Neuronal stem cell (in vitro differentiated cells): ENCODE data around the gene SLC9A4.

Source experiments
- DNase-seq: peaks from one replicate; pipeline ENCODE4 v3.0.0-alpha.2; 2013; ENCODE audit warnings: low spot score
- H2AFZ ChIP-seq: one replicate; pipeline ENCODE4 v1.6.1; 2013; ENCODE audit warnings: mild to moderate bottlenecking, low read length, inconsistent platforms
- H2AK5ac ChIP-seq: 2 replicates; pipeline ENCODE4 v1.6.1; 2013; ENCODE audit warnings: low read depth, mild to moderate bottlenecking, inconsistent platforms, low read length, moderate library complexity, mixed read lengths
- H2BK120ac ChIP-seq: 2 replicates; pipeline ENCODE4 v1.6.1; 2013; ENCODE audit warnings: low read depth, mild to moderate bottlenecking, inconsistent platforms, low read length, moderate library complexity, mixed read lengths
- H2BK12ac ChIP-seq: one replicate; pipeline ENCODE4 v1.6.1; 2013; ENCODE audit warnings: low read length, inconsistent platforms
- H2BK15ac ChIP-seq: 2 replicates; pipeline ENCODE4 v1.6.1; 2013; ENCODE audit warnings: mild to moderate bottlenecking, low read length, inconsistent platforms, mixed read lengths
- H2BK5ac ChIP-seq: one replicate; pipeline ENCODE4 v1.6.1; 2013; ENCODE audit warnings: inconsistent platforms, mild to moderate bottlenecking, low read length, moderate library complexity
- H3K14ac ChIP-seq: one replicate; pipeline ENCODE4 v1.6.1; 2013; ENCODE audit warnings: low read length, inconsistent platforms
- H3K18ac ChIP-seq: 2 replicates; pipeline ENCODE4 v1.6.1; 2013; ENCODE audit warnings: low read length, inconsistent platforms
- H3K23ac ChIP-seq: 2 replicates; pipeline ENCODE4 v1.6.1; 2013; ENCODE audit warnings: low read depth, mild to moderate bottlenecking, mixed read lengths, low read length, inconsistent platforms; ENCODE audit not compliant: poor library complexity
- H3K27ac ChIP-seq: replicated peaks from 3 replicates; pipeline ENCODE4 v1.5.1; 2013; ENCODE audit warnings: low read length, inconsistent platforms
- H3K27me3 ChIP-seq, 3 experiments: 2 replicates each; pipeline ENCODE4 v1.6.1; 2013; ENCODE audit warnings: low read length in 3 of 3, mild to moderate bottlenecking in 2 of 3, inconsistent platforms in 1 of 3, low read depth in 1 of 3, mixed read lengths in 1 of 3, moderate library complexity in 1 of 3; ENCODE audit not compliant: control insufficient read depth in 3 of 3, insufficient read depth in 3 of 3
- H3K36me3 ChIP-seq, 2 donors: replicated peaks in 1 of 2; 2 replicates each; pipeline ENCODE4 v1.6.1; 2013; ENCODE audit warnings: low read length in 2 of 2; ENCODE audit not compliant: control insufficient read depth in 2 of 2, insufficient read depth in 2 of 2
- H3K4ac ChIP-seq: 2 replicates; pipeline ENCODE4 v1.6.1; 2013; ENCODE audit warnings: inconsistent platforms, mild to moderate bottlenecking, low read length, moderate library complexity
- H3K4me1 ChIP-seq, 2 donors: 1 replicate in 1 of 2; 2 replicates in 1 of 2; pipeline ENCODE4 v1.6.1; 2013; ENCODE audit warnings: low read length in 2 of 2, low read depth in 1 of 2; ENCODE audit not compliant: control insufficient read depth in 2 of 2, insufficient read depth in 1 of 2
- H3K4me2 ChIP-seq: one replicate; pipeline ENCODE4 v1.6.1; 2013; ENCODE audit warnings: mild to moderate bottlenecking, low read length, inconsistent platforms; ENCODE audit not compliant: insufficient read depth, poor library complexity, severe bottlenecking
- H3K4me3 ChIP-seq, 2 donors: 2 replicates each; pipeline ENCODE4 v1.5.1; 2013; ENCODE audit warnings: low read length in 2 of 2, mild to moderate bottlenecking in 2 of 2, inconsistent platforms in 1 of 2, moderate library complexity in 1 of 2
- H3K79me1 ChIP-seq: one replicate; pipeline ENCODE4 v1.6.1; 2013; ENCODE audit warnings: low read depth, mild to moderate bottlenecking, inconsistent platforms, low read length, moderate library complexity
- H3K9ac ChIP-seq: one replicate; pipeline ENCODE4 v1.6.1; 2013; ENCODE audit warnings: mild to moderate bottlenecking, low read depth, low read length, inconsistent platforms; ENCODE audit not compliant: poor library complexity
- H3K9me3 ChIP-seq, 2 donors: replicated peaks in 1 of 2; 2 replicates each; pipeline versions ENCODE3 to v1.6.1; 2013; ENCODE audit warnings: low read length in 2 of 2, mild to moderate bottlenecking in 2 of 2, inconsistent platforms in 1 of 2, low read depth in 1 of 2, mixed read lengths in 1 of 2, moderate library complexity in 1 of 2; ENCODE audit not compliant: control insufficient read depth in 2 of 2, insufficient read depth in 1 of 2
- H4K8ac ChIP-seq: one replicate; pipeline ENCODE4 v1.6.1; 2013; ENCODE audit warnings: low read depth, mild to moderate bottlenecking, inconsistent platforms, low read length, moderate library complexity
- H4K91ac ChIP-seq: one replicate; pipeline ENCODE4 v1.6.1; 2013; ENCODE audit warnings: low read length, low read depth, mild to moderate bottlenecking, inconsistent platforms; ENCODE audit not compliant: poor library complexity
- WGBS, 2 donors: extraction: QIAGEN DNeasy Blood & Tissue Kit; methylation state at CpG; one replicate each; pipeline ENCODE4 v1.1.7; 2013; ENCODE audit warnings: missing lambda C conversion rate in 2 of 2, mixed read lengths in 1 of 2; ENCODE audit not compliant: insufficient read length in 2 of 2, insufficient replicate concordance in 1 of 2; ENCODE audit errors: extremely low coverage in 2 of 2; 5-methylcytosine and 5-hydroxymethylcytosine counted together

The SLC9A4 gene

DNA sequence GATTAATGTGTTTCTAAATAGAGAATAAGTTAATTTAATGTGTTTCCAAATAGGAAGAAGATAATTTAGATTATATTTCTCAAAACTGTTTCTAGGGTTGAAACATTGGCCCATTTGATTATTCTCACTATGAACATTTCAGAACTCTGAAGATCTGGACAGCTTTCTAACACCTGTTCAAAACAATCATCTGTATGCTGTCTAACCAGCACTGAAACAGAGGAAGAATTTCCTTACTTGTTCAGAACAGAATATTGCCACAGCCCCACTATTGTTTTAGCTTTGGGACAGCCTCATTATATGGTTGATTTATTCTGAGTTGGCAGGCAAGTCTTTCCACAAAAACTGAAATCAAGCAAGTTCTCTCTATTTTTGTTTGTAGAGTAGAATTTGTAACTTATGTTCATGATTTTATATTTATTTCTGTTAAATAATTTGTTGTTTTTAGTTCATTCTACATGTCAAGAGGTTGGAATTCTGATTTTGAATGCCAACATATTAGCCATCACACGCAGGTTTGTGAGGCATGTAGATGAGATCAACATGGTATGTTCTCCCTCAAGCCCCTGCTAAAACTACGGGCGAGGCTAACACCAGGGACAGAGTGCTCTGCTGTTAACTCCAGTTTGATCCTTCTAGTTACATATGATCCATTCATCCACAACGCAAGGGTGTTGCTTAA lies 38.9 kb upstream of the SLC9A4 start:
- no peak overlapping the region for H2BK12ac ChIP-seq
- H3K9me3 ChIP-seq = no peaks in the 10 kb centered on the region
- H3K79me1 ChIP-seq = no peaks in the 10 kb centered on the region
- WGBS, 2 donors = no CpG with 5 or more reads among the region's 4 CpGs
- H4K8ac ChIP-seq = no peak overlapping the region
- H3K14ac ChIP-seq = no peak overlapping the region
- DNase-seq = no peak
- no peak overlapping the region for H2AK5ac ChIP-seq
- H2BK5ac ChIP-seq = no peak overlapping the region
- H3K27me3 ChIP-seq = no peaks in the 10 kb centered on the region
- no peak overlapping the region for H2BK120ac ChIP-seq
- H3K4ac ChIP-seq = no peak overlapping the region
- H3K18ac ChIP-seq = no peak overlapping the region
- H3K23ac ChIP-seq = no peak overlapping the region
- H2BK15ac ChIP-seq = no peak overlapping the region
- H3K4me2 ChIP-seq = no peak overlapping the region
- no peak overlapping the region for H3K27ac ChIP-seq
- no peak overlapping the region for H3K4me3 ChIP-seq
- H3K9ac ChIP-seq = no peak overlapping the region
- no peaks in the 10 kb centered on the region for H3K4me1 ChIP-seq
- no peak overlapping the region for H2AFZ ChIP-seq
- H4K91ac ChIP-seq = no peak overlapping the region
- H3K36me3 ChIP-seq = no peaks in the 10 kb centered on the region

DNA sequence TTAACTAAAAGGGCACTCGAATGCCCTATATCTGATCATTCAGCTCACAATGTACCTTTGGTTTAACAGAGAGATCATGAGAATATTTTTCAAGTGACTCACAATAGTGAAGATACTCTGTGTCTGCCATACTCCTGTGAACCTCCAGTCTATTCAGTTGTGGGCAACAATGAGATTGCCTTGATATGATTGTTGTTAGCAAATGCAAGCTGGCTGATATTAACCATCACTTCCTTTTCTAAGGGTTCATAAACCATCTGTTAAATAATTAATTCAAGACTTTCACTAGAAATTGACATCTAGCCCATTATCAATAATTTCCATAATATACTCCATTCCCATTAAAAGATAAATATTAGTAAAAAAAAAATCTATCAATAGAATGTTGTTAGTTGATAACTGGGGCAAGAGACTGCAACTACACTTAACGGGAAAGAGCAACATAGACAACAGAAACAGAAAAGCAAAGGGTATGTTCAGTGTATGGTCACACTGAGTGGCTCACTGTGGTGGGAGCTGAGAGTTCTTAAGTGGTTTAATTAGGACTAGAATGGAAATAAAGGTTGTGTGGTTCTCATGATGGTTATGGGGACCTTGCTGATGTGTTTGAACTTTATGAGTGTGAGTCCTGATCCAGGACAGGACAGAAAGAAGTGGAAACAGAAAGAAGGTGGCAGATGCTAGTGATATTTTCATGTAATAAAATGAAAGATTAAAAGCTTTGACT lies 38.2 kb upstream of the SLC9A4 start:
- H2BK5ac ChIP-seq = no peak overlapping the region
- no peaks in the 10 kb centered on the region for H3K36me3 ChIP-seq
- no peaks in the 10 kb centered on the region for H3K27me3 ChIP-seq
- no peak overlapping the region for H2AK5ac ChIP-seq
- WGBS, 2 donors = no CpG with 5 or more reads among the region's 2 CpGs
- H3K4me3 ChIP-seq = no peak overlapping the region
- H4K8ac ChIP-seq = no peak overlapping the region
- H3K9me3 ChIP-seq = no peaks in the 10 kb centered on the region
- H2BK120ac ChIP-seq = no peak overlapping the region
- H2AFZ ChIP-seq = no peak overlapping the region
- DNase-seq = no peak
- no peak overlapping the region for H3K27ac ChIP-seq
- H3K4me1 ChIP-seq = no peaks in the 10 kb centered on the region
- no peaks in the 10 kb centered on the region for H3K79me1 ChIP-seq
- H2BK15ac ChIP-seq = no peak overlapping the region
- no peak overlapping the region for H3K23ac ChIP-seq
- no peak overlapping the region for H3K14ac ChIP-seq
- H2BK12ac ChIP-seq = no peak overlapping the region
- H3K4ac ChIP-seq = no peak overlapping the region
- no peak overlapping the region for H3K9ac ChIP-seq
- no peak overlapping the region for H3K18ac ChIP-seq
- no peak overlapping the region for H4K91ac ChIP-seq
- no peak overlapping the region for H3K4me2 ChIP-seq

DNA sequence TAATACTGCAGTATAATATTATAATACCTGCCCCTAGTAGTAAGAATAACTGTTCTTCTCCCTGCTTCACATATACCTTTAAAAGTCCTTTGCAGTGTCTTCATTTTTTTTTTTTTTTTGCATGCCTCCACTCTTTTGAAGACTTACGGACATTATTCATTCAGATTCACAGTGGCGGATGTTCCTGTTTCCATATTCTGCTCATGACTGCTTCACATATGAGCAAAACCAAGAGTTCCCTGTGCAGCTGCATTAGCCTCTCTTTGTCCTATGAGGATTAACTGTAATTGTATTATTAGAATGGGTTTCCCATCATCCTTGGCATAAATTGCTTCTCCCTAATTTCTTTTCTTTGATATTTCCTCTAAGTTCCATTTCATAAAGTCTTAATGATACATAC lies 37.3 kb upstream of the SLC9A4 start:
- no peak overlapping the region for H2AFZ ChIP-seq
- no peak for DNase-seq
- no peak overlapping the region for H3K27ac ChIP-seq
- no peak overlapping the region for H3K18ac ChIP-seq
- H2BK15ac ChIP-seq = no peak overlapping the region
- H3K4me2 ChIP-seq = no peak overlapping the region
- H4K8ac ChIP-seq = no peak overlapping the region
- no peak overlapping the region for H3K23ac ChIP-seq
- no peak overlapping the region for H2AK5ac ChIP-seq
- H3K36me3 ChIP-seq = no peaks in the 10 kb centered on the region
- no peak overlapping the region for H2BK5ac ChIP-seq
- H3K14ac ChIP-seq = no peak overlapping the region
- no peak overlapping the region for H2BK12ac ChIP-seq
- H3K9me3 ChIP-seq = no peaks in the 10 kb centered on the region
- no peak overlapping the region for H3K4ac ChIP-seq
- no peak overlapping the region for H3K4me3 ChIP-seq
- H3K9ac ChIP-seq = no peak overlapping the region
- no peaks in the 10 kb centered on the region for H3K27me3 ChIP-seq
- H3K79me1 ChIP-seq = no peaks in the 10 kb centered on the region
- WGBS, 2 donors = no CpG with 5 or more reads among the region's 2 CpGs
- H2BK120ac ChIP-seq = no peak overlapping the region
- H4K91ac ChIP-seq = no peak overlapping the region
- no peaks in the 10 kb centered on the region for H3K4me1 ChIP-seq

DNA sequence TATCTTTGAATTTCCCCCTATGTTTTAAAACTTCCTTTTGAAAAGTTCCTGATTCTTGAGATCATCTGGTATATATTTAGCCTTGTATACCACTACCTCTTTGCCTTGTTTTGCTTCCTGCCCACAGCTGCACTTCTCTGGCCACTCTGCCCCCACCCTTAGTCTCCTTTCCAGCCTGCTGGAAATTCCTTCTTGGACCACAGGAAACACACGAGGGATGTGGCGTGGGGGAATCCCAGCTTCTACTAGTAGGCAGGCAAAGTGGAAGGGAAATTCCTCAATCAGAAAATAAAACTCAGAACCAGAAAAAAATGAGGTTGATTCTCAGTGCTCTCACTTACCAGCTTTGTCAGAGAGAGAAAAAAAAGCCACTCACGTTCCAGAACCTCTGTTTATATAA lies 36.7 kb upstream of the SLC9A4 start:
- no CpG with 5 or more reads among the region's 3 CpGs for whole genome bisulfite sequencing, 2 donors
- no peak overlapping the region for H3K18ac ChIP-seq

More for the DNA sequence above, 36.7 kb upstream of the SLC9A4 start:
- H3K14ac ChIP-seq = no peak overlapping the region
- no peak overlapping the region for H4K8ac ChIP-seq
- no peaks in the 10 kb centered on the region for H3K9me3 ChIP-seq
- no peak overlapping the region for H3K27ac ChIP-seq
- H4K91ac ChIP-seq = no peak overlapping the region
- H2AFZ ChIP-seq = no peak overlapping the region
- no peak overlapping the region for H3K4ac ChIP-seq
- H2BK12ac ChIP-seq = no peak overlapping the region
- no peaks in the 10 kb centered on the region for H3K36me3 ChIP-seq
- no peak overlapping the region for H2BK120ac ChIP-seq
- no peaks in the 10 kb centered on the region for H3K27me3 ChIP-seq
- H2AK5ac ChIP-seq = no peak overlapping the region
- no peaks in the 10 kb centered on the region for H3K4me1 ChIP-seq
- no peak for DNase-seq
- no peak overlapping the region for H2BK15ac ChIP-seq
- no peak overlapping the region for H2BK5ac ChIP-seq
- H3K4me3 ChIP-seq = no peak overlapping the region
- H3K4me2 ChIP-seq = no peak overlapping the region
- H3K9ac ChIP-seq = no peak overlapping the region
- H3K23ac ChIP-seq = no peak overlapping the region
- H3K79me1 ChIP-seq = no peaks in the 10 kb centered on the region
